ENCODE measurements around the gene CCDC177.

Gene CCDC177

DNA sequence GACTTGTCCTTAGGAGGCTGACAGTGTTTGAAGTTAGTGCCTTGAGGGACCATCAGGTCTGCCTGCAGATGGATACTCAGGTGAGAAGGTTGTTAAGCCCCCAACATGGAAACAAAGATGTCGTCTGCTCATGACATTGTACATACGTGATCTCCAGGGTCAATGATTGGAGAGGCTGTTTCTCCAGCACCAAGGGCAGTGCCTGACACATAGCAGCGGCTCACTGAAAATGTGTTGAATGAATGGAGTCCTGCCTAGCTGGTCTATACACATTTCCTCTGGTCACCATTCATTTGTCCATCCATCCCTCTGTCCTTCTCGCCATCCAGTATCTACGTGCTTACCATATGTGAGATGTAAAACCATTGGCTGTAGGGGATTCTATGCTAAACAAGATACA lies 7.1 kb downstream of the CCDC177 start:
- DNase-seq (ENCODE audit: low read depth in 2 of 2) = no peak

DNA sequence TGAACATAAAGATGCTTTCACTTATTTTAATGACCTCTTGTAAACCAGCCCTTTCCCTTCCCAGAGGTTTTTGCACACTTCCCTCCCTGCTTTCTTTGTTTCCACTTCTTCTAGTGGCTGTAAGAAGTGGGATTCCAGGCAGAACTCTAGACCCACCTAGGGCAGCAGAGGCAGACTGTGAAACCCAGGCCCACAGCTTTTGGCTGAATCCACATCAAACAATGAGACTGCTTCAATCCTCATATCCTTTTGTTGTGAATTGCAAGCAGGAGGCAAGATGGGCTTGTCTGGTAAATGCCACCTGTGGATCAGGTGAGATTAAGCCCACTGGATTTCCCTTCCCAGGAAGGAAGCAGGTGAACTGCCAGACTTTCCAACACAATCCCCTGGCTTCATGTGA lies 12.8 kb downstream of the CCDC177 start:
- DNase-seq (ENCODE audit: low read depth in 2 of 2) = no peak

DNA sequence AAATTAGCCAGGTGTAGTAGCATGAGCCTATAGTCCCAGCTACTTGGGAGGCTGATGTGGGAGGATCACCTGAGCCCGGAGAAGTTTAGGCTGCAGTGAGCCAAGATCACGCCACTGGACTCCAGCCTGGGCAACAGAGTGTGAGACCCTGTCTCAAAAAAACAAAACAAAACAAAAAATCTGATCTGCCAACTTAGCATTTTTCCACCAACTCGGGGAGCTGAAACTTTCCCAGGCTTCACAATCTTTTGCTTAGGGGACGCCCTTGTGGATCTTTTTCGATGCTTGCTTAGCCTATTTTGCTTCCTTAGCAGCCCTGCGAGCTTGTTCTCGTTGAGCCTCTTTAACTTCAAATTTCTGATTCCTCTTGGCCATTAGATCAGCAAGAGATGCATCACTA lies 13.8 kb downstream of the CCDC177 start:
- DNase-seq (ENCODE audit: low read depth in 2 of 2) = no peak

DNA sequence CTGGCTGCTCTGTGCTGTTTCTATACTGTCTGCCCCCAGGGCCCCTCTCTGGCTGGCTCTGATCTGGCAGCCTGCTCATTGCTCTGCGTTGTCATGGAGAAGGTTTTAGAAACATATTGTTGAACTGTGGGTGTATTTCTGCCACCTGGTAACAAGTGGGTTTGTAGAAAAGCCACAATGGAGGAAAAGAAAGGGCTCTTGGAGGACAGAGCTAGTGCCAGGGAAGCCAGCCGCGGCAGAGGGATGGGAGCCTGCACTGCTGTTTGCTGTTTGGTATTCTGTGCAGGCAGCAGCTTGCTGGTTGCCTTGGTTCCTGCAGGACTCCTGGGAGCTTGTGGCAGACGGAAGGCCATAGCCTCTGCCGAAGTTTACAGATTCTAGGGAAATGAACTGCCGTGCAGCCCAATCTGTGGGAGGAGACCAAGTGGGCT lies 15.1 kb downstream of the CCDC177 start:
- DNase-seq (ENCODE audit: low read depth in 2 of 2) = no peak

DNA sequence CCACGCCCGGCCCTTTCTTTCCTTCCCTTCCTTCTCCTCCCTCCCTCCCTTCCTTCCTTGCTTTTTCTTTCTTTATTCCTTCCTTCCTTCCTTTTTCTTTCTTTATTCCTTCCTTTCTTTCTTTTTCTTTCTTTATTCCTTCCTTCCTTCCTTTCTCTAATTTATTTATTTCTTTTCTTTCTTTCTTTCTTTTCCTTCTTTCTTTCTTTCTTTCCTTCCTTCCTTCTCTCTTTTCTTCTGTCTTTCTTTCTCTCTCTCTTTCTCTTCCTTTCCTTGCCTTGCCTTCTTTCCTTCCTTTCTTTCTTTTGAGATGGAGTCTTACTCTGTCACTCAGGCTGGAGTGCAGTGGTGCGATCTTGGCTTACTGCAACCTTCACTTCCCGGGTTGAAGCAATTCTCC lies 15.9 kb downstream of the CCDC177 start:
- no peak for DNase-seq (ENCODE audit: low read depth in 2 of 2)

DNA sequence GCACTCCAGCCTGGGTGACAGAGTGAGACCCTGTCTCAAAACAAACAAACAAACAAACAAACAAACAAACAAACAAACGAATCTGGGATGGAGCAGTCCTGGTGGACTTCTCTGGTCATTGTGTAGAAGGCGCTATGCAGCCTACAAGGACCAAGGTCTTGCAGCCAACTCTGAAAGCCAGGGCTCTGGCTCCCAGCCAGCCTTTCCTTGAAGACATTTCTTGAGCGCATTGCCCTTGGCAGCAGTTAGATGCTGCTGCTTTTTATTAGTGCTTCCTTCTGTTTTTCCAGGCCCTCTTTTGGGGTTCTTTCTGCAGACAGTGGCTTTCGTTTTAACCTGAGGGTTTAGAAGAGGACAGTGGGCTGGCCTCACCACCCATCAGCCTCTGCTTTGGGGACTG lies 20.2 kb downstream of the CCDC177 start:
- no peak for DNase-seq (ENCODE audit: low read depth in 2 of 2)

DNA sequence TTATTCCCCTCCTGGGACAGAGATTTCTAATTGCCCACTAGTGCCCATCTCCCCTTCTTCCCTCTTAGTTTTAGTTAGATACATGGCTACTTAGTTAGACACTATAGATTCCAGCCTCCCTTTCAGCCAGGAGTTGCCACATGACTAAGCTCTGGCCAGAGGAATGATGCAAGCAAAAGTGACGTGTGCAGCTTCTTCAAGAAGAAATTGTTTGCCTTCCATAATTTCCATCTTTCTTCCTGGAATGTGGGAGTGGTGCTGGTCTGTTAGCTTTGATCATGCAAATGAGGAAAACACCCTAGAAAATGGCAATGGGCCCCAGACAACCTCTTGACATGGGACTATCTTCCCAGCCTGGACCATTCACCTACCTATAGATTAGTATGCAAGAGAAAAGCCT lies 21.4 kb downstream of the CCDC177 start:
- no peak for DNase-seq (ENCODE audit: low read depth in 2 of 2)

DNA sequence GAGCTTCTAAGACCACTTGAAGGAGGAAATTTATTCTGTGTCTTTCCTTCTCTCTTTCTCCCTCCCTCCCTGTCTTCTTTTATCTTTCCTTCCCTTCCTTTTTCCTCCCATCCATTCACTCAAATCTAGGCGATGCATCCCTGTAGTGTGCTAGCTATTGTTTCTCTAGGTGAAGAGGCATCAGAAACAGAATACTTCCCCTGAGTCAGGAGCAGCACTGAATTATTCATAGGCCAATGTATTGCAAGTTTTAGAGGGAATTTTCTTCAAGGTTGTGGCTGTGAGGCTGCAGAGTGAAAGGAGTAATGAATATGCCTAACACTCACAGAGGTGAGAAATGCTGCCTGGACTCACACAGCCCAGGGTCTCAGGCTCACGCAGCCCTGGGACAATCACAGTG lies 23.2 kb downstream of the CCDC177 start:
- no peak for DNase-seq (ENCODE audit: low read depth in 2 of 2)

DNA sequence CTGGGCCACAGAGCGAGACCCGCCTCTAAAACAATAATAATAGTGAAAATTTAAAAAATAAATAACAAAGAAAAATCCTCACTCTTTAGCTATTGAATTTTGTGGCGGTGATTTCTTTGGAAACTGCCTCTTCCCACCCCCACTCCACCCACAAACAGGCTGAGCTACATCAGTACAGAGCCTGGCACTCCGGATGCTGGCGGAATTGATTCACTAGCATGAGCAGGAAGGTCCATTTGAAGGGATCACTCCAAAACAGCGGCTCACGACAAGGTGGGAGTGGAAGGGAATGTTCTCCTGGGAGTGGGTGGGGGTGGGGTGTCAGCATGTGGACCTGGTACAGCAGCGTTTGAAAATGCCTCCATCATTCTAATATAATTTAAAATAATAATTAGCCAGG lies 26.1 kb downstream of the CCDC177 start:
- DNase-seq (ENCODE audit: low read depth in 2 of 2) = no peak

DNA sequence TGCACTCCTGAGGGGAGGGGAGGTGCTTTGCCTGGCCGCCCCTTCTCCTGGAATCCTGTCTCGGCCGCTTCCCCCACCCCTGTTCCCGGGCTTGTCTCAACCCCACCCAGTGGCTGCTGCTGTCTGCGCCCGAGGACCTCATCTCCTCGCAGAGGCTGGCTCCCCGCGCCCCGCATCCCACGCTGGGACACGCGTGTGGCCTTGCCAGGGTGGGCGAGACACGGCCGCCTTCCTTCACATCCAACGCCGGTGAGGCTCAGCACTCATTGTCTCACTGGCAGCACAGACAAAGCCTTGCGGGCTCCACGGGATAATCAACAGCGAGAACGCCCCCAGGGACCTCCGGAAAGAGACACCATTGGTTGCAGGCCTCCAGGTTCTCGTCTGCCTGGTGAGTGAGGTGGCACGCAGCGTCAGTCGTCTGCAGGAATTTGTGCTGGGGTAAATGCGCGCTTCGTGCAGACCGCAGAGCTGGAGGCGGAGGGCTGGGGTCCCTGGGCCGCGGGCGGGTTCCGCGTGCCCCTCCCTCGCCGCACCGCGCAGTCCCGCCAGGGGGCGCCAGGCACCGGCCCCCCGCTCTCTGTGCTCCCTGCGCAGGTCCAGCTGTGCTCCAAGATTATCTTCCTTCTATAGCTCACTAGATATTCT lies 26.8 kb downstream of the CCDC177 start:
- no peak for DNase-seq (ENCODE audit: low read depth in 2 of 2)

DNA sequence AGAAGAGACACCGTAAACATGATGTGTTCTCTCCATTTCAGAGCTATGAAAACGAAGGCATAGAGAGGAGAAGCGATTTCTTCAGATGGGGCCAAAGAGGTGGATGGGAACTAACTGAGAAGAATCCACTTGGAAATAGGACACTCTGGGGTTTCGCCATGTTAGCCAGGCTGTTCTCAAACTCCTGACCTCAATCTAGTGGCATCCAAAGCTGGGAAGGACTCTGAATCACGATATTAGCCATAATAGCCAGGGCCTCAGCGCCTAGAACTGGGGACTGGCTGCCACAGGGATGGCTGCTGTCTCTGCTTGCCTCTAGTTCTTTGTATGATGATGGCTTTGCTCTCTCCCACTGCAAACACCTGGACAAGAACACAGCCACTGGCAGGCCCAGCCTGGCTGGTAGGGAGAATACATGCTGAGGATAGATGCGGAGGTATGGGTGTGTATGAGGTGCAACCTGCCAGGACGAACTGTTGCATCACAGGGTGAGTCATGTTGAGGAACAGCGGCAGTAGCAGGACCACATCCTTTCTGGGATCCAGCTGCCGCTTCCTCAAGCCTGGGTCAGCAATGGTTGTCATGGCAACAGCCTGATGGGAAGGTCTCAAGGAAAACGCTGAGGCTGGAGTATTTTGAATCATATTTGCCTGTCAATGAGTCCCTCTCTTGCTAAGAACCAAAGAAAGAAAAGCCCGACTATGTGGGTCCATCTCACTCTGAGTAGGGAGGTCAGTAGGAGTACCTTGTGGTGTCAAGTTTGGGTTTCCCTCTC lies 31.1 kb downstream of the CCDC177 start:
- peak in 1 of 2 donors; percentile 4 for DNase-seq (ENCODE audit: low read depth in 2 of 2)

DNA sequence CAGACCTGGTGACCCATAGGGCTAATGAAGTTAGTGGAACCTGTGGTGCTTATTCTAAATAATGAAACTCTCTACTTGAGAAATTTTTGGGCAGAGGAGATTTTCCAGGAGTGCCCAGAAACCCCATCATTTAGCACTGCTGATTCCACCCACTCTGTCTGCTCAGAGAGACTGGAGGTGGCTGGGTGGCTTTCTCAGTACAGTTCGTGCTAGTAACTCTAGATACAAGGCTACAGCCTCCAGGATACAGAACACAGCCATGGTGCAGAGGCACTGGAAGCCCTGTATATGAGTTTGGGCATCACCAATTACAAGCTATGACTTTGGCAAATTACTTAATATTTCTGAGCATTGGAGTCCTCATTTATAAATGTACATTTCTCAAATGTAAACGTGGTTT lies 32.4 kb downstream of the CCDC177 start:
- no peak for DNase-seq (ENCODE audit: low read depth in 2 of 2)

DNA sequence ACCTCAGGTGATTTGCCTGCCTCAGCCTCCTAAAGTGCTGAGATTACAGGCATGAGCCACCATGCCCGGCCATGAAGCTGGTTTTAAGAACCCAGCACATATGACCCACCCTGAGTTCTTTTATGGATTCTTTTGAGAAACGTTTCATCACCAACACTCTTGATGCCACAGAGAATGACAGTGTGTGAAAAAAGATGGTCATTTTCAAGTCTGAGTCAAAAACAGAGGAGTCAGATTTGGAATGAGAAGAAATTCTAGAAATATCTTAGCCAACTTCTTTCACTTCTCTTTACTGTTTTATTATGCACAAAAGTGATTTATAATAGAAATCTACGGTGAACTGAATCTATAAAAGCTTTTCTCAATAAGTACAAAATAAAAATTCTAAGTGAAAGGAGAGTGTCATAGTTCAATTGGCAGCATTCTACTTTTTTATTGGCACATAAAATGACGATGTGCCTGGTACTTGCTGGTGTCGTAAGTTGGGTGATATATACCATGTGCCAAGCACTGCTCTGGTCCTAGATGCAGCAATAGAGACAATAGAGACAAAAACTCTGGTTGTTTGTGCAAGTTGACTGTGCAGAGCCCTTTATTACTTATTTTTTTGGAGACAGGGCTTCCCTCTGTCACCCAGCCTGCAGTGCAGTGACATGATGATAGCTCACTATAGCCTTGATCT lies 33.9 kb downstream of the CCDC177 start:
- no peak for DNase-seq (ENCODE audit: low read depth in 2 of 2)

DNA sequence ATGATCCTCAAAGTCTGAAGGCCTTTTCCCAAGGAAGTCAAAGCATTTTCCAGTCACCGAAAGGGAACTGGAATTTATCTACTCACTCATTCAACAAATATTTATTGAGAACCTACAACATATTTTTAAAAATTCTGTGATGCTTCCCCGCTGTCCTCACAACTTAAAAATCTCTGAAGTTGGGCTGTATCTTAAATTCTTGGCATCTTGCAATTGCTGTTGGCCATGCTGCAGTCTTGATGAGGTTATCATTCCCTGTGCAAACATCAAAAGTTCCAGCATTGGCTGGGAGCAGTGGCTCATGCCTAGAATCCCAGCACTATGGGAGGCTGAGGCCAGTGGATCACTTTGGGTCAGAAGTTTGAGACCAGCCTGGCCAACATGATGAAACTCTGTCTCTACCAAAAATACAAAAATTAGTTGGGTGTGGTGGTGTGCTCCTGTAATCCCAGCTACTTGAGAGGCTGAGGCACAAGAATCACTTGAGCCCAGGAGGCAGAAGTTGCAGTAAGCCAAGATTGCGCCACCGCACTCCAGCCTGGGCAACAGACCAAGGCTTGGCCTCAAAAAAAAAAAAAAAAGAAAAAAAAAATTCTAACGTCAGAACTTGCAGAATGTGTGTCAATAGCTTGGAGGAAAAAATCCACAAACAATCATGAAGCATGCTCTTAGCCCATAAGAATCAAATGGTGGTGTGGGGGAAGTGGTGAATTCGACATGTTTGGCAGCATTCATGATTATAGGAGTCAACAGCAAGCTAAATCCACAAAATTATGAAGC lies 34.9 kb downstream of the CCDC177 start:
- no peak for DNase-seq (ENCODE audit: low read depth in 2 of 2)

DNA sequence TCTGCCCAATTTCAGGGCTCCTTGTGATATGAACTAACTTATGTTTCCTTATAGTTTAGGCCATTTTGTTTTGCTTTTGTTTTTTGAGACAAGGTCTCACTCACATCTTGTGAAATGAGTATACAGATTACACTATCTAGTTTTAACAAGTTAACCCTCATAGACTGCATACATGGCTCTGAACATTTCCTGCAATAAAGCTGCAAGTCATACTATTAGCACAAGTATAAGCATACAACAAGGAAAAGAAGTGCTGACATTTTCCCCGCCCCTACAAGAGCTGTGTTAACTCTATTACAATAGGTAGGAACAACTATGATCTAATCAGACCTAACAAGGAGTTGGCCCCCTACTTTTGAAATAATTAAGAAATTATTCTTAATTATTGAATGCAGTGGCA lies 35.9 kb downstream of the CCDC177 start:
- no peak for DNase-seq (ENCODE audit: low read depth in 2 of 2)

DNA sequence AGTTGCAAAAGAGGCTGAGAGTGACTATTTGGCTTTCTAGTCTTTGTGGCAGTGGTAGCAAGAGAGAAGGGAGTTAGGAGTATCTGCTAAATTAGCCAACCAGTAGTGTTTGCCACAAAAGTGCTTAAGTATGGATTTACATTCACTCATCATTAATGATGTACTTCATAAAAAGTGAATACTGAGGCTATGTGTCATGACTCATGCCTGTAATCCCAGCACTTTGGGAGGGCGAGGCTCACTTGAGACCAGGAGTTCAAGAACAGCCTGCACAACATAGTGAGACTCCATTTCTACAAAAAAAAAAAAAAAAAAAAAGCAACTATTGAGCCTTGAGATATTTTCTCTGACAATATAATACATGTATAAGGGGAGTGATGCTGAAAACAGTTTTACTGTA lies 36.8 kb downstream of the CCDC177 start:
- no peak for DNase-seq (ENCODE audit: low read depth in 2 of 2)

DNA sequence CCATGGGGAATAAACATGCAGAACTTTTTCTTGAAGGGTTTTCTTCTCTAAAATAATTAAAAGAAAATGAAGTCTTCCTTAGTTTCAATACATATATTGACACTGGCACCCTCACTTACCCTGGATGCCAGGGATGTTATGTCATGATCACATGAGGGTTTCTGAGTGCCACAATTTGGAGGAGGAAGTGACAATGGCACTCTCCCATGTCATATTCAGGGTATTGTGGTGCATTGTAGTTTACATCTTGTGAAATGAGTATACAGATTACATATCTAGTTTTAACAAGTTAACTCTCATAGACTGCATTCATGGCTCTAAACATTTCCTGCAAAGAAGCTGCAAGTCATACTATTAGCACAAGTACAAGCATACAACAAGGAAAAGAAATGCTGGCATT lies 37.7 kb downstream of the CCDC177 start:
- DNase-seq (ENCODE audit: low read depth in 2 of 2) = no peak

DNA sequence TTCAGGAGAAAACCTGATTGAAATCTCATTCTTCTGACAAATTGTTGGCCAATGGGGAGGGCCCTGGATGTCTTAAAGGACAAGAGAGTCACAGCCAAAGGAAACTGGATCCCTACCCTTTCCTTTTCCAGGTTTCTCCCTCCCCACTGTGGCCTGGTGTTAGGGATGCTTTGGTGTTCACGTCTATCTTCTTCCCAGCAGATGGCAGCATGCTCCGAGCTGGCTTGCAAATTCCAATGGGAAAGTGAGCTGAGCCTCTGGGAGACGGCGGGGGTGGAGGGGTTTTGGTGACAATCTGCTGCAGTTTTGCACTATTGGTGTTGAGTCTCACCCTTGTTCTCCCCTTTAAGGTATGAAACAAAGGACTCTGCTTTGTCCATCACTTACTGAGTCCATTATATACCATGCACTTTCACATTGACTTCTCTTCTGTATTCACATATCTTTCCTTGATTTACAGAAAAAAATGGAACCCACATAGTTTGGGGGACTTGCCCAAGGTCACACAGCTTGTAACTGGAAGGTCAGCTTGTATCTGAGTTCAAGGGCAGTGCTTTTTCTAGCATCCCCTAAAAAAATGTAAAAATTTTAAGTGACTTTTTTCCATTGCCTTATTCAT lies 39.3 kb downstream of the CCDC177 start:
- no peak for DNase-seq (ENCODE audit: low read depth in 2 of 2)

DNA sequence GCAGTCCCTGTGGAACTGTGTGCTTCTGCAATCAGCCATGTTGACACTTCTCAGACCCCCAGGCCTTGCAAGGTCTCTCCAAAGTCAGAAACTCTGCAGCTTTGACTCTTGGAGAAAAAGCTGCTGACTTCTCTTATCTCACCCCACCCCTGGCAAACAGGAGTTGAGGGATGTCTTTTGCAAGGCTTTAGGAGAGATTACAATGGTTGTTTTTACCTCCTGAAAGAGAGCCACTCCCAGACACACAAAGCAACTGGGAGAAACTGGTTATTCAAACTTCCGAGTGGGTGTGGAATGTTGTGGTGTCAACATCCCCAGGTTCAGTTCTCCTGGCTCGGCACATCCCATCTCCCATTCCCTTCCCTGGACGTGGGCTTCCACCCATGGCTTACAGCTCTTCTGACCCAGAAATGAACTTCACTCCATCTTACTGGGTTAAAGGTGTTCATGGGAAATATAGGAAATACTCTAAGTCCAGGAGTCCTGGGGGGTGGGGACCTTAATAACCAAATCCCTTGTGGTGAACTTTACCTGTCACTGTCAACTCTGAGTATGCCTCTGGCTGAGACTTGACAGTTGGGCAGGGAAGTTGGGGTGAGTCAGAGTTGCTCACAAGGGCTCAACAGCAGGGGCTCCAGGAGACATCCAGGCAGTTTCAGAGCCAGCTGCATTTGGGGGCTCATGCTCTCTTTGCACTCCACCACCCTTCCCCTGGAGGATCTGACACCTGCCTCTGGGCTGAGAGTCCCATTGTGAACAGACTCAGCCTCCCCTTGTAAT lies 41.9 kb downstream of the CCDC177 start:
- no peak for DNase-seq (ENCODE audit: low read depth in 2 of 2)

DNA sequence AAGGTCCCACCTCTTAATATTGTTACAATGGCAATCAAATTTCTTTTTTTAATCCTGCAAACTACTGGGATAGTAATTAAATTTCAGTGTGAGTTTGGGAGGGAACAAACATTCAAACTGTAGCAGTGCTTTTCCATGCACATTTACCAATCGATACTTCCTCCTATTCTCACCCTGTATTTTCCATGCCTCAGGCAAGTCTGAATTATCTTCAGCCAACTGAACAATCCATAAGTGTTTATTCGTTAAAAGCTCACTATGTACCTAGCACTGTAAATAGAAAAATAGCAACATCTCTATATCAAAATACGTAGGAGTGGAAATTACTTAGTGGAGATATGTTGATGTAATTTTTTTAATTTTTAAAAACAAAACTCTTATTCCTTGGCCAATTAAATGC lies 43.5 kb downstream of the CCDC177 start:
- no peak for DNase-seq (ENCODE audit: low read depth in 2 of 2)

DNA sequence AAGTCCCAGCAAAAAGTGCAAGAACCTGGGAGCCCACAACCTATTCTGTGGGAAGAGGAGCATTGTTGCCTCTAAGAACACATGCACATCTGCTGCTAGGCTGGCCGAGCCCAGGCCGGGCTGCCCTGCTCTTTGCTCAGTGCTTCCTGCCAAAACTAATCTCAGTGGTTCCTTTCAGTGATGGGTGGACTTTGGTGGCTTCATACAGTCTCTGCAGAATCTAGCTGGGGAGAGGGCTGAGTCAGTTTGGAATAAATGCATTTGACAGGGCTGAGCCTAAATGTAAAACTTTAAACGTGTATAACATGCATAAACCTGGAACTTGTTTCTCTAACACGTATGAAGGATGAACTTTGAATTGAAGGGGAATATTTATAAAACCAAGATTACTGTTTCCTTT lies 44.6 kb downstream of the CCDC177 start:
- no peak for DNase-seq (ENCODE audit: low read depth in 2 of 2)

Measured in stimulated activated CD8-positive, alpha-beta memory T cell treated with anti-CD3 and anti-CD28 coated beads, Interleukin-2, amount 100 ng/mL, for 1 hour (primary cell).